Mesendoderm (in vitro differentiated cells): Measurements from ENCODE around the gene STON1.
A peak's percentile ranks its signal among the peaks of the same experiment; 100 is the strongest.

Experiments
- DNase-seq: peaks from one replicate; pipeline ENCODE4 v3.0.0; 2013
- H2AK5ac ChIP-seq: 2 replicates; pipeline ENCODE4 v1.6.1; 2013; ENCODE audit warnings: low read length, inconsistent platforms
- H2BK120ac ChIP-seq: 2 replicates; pipeline ENCODE4 v1.6.1; 2013; ENCODE audit warnings: low read depth, mild to moderate bottlenecking, low read length, moderate library complexity, mixed read lengths
- H2BK15ac ChIP-seq: replicated peaks from 2 replicates; pipeline ENCODE4 v1.6.1; 2013; ENCODE audit warnings: low read depth, mild to moderate bottlenecking, moderate library complexity
- H2BK5ac ChIP-seq: 2 replicates; pipeline ENCODE4 v1.6.1; 2013; ENCODE audit warnings: low read length, inconsistent platforms
- H3K18ac ChIP-seq: 2 replicates; pipeline ENCODE4 v1.6.1; 2013; ENCODE audit warnings: mild to moderate bottlenecking, low read length, mixed read lengths
- H3K23ac ChIP-seq: one replicate; pipeline ENCODE4 v1.6.1; 2013; ENCODE audit warnings: low read length
- H3K27ac ChIP-seq: 2 replicates; pipeline ENCODE4 v1.5.1; 2013; ENCODE audit warnings: low read depth, mild to moderate bottlenecking, inconsistent platforms, low read length, moderate library complexity
- H3K27me3 ChIP-seq: 2 replicates; pipeline ENCODE4 v1.6.1; 2013; ENCODE audit warnings: low read length, control low read depth, mild to moderate bottlenecking, inconsistent platforms; ENCODE audit not compliant: insufficient read depth, poor library complexity
- H3K36me3 ChIP-seq: 2 replicates; pipeline ENCODE4 v1.6.1; 2013; ENCODE audit warnings: low read length, inconsistent platforms; ENCODE audit not compliant: control insufficient read depth, insufficient read depth
- H3K4ac ChIP-seq: one replicate; pipeline ENCODE4 v1.6.1; 2013; ENCODE audit warnings: low read depth, mild to moderate bottlenecking, low read length, moderate library complexity
- H3K4me1 ChIP-seq: 2 replicates; pipeline ENCODE4 v1.6.1; 2013; ENCODE audit warnings: low read depth, low read length, inconsistent platforms; ENCODE audit not compliant: control insufficient read depth
- H3K4me2 ChIP-seq: 2 replicates; pipeline ENCODE4 v1.6.1; 2013; ENCODE audit warnings: low read length
- H3K4me3 ChIP-seq: 2 replicates; pipeline ENCODE4 v1.5.1; 2013; ENCODE audit warnings: mild to moderate bottlenecking, low read length
- H3K56ac ChIP-seq: one replicate; pipeline ENCODE4 v1.6.1; 2013; ENCODE audit warnings: low read length
- H3K79me1 ChIP-seq: 2 replicates; pipeline ENCODE4 v1.6.1; 2013; ENCODE audit warnings: low read length, inconsistent platforms
- H3K79me2 ChIP-seq: 2 replicates; pipeline ENCODE4 v1.6.1; 2013; ENCODE audit warnings: mild to moderate bottlenecking, low read length; ENCODE audit not compliant: control insufficient read depth, insufficient read depth
- H3K9ac ChIP-seq: 2 replicates; pipeline ENCODE4 v1.6.1; 2013; ENCODE audit warnings: low read length, inconsistent platforms
- H4K5ac ChIP-seq: one replicate; pipeline ENCODE4 v1.6.1; 2013; ENCODE audit warnings: low read length
- H4K8ac ChIP-seq: one replicate; pipeline ENCODE4 v1.6.1; 2013; ENCODE audit warnings: low read depth, mild to moderate bottlenecking, control low read depth, low read length, moderate library complexity
- WGBS: extraction: QIAGEN DNeasy Blood & Tissue Kit; methylation state at CpG from one replicate; pipeline ENCODE4 v1.1.7; 2013; ENCODE audit warnings: low lambda C conversion rate, missing lambda C conversion rate; ENCODE audit not compliant: insufficient coverage; ENCODE audit errors: extremely low coverage; 5-methylcytosine and 5-hydroxymethylcytosine counted together

STON1 gene

GRCh38 chr2:48528431-48528830 is 1.5 kb upstream of the STON1 start:
- no peak overlapping the region for H3K4ac ChIP-seq
- H2BK5ac ChIP-seq, result no peak overlapping the region
- no peak overlapping the region for H4K5ac ChIP-seq
- no peak overlapping the region for H3K9ac ChIP-seq
- no peaks in the 10 kb centered on the region for H3K79me2 ChIP-seq
- peaks cover 6% of the 10 kb centered on the region for H3K4me1 ChIP-seq
- no peak overlapping the region for H2BK120ac ChIP-seq
- no peak overlapping the region for H3K4me3 ChIP-seq
- no peak overlapping the region for H3K27ac ChIP-seq
- H3K79me1 ChIP-seq, result no peaks in the 10 kb centered on the region
- no peak overlapping the region for H3K4me2 ChIP-seq
- H3K27me3 ChIP-seq, result no peaks in the 10 kb centered on the region
- no peaks in the 10 kb centered on the region for H3K36me3 ChIP-seq
- H3K56ac ChIP-seq, result no peak overlapping the region
- no CpG with 5 or more reads among the region's 5 CpGs for WGBS
- peak overlapping the region; percentile 3 for H2BK15ac ChIP-seq
- DNase-seq, result no peak
- no peak overlapping the region for H4K8ac ChIP-seq
- no peak overlapping the region for H2AK5ac ChIP-seq
- H3K18ac ChIP-seq, result no peak overlapping the region
- H3K23ac ChIP-seq, result no peak overlapping the region

GRCh38 chr2:48529194-48529593 is 760 bp upstream of the STON1 start:
- Histone ChIP-seq H3K36me3 (no peaks in the 10 kb centered on the region), H4K5ac (no peak overlapping the region), H3K18ac (no peak overlapping the region), H4K8ac (no peak overlapping the region), H3K4ac (no peak overlapping the region), H3K27me3 (no peaks in the 10 kb centered on the region), H2AK5ac (no peak overlapping the region), H3K9ac (no peak overlapping the region), H2BK15ac (no peak overlapping the region), H3K27ac (no peak overlapping the region), H2BK120ac (no peak overlapping the region), H3K79me1 (no peaks in the 10 kb centered on the region), H3K4me3 (no peak overlapping the region), H3K23ac (no peak overlapping the region), H3K4me1 (peaks cover 6% of the 10 kb centered on the region), H3K56ac (peak overlapping the region; percentile 17), H3K4me2 (no peak overlapping the region), H3K79me2 (no peaks in the 10 kb centered on the region), H2BK5ac (no peak overlapping the region)
- peak; percentile 66 for DNase-seq
- no CpG with 5 or more reads among the region's 7 CpGs for WGBS

- H4K5ac ChIP-seq, result no peak overlapping the region
- no peak overlapping the region for H2BK120ac ChIP-seq
- H3K27ac ChIP-seq, result no peak overlapping the region
- H3K4ac ChIP-seq, result no peak overlapping the region
- H3K79me2 ChIP-seq, result no peaks in the 10 kb centered on the region
- H4K8ac ChIP-seq, result no peak overlapping the region
- no peak overlapping the region for H2AK5ac ChIP-seq
- peaks cover 6% of the 10 kb centered on the region for H3K4me1 ChIP-seq
- DNase-seq, result no peak
- H3K23ac ChIP-seq, result no peak overlapping the region
- no peak overlapping the region for H2BK15ac ChIP-seq
- H3K27me3 ChIP-seq, result no peaks in the 10 kb centered on the region
- H3K4me2 ChIP-seq, result peak overlapping the region; percentile 75
- peak overlapping the region; percentile 32 for H3K4me3 ChIP-seq
- no CpG with 5 or more reads among the region's 15 CpGs for WGBS
- H3K9ac ChIP-seq, result peak overlapping the region; percentile 68
- H3K79me1 ChIP-seq, result no peaks in the 10 kb centered on the region
- peak overlapping the region; percentile 43 for H3K18ac ChIP-seq
- H2BK5ac ChIP-seq, result no peak overlapping the region
- H3K36me3 ChIP-seq, result no peaks in the 10 kb centered on the region
- peak overlapping the region; percentile 81 for H3K56ac ChIP-seq
Observed at GRCh38 chr2:48529676-48530032, 300 bp upstream of the STON1 start.

GRCh38 chr2:48531141-48531648 is 1.2 kb downstream of the STON1 start:
- DNase-seq, result peak; percentile 73
- Histone ChIP-seq H2BK5ac (no peak overlapping the region), H3K36me3 (no peaks in the 10 kb centered on the region), H4K5ac (no peak overlapping the region), H3K56ac (peak overlapping the region; percentile 9), H3K79me2 (no peaks in the 10 kb centered on the region), H3K18ac (peak overlapping the region; percentile 16), H3K23ac (peak overlapping the region; percentile 15), H3K4me2 (peak overlapping the region; percentile 11), H3K4ac (no peak overlapping the region), H3K4me1 (peaks cover 6% of the 10 kb centered on the region), H2BK120ac (no peak overlapping the region), H4K8ac (no peak overlapping the region), H2BK15ac (no peak overlapping the region), H3K4me3 (no peak overlapping the region), H3K79me1 (no peaks in the 10 kb centered on the region), H3K27ac (no peak overlapping the region), H3K9ac (peak overlapping the region; percentile 32), H3K27me3 (no peaks in the 10 kb centered on the region), H2AK5ac (no peak overlapping the region)
- no CpG with 5 or more reads among the region's 6 CpGs for WGBS

GRCh38 chr2:48532174-48532573 is 2.2 kb downstream of the STON1 start:
- Histone ChIP-seq H3K36me3 (no peaks in the 10 kb centered on the region), H3K4ac (no peak overlapping the region), H2BK5ac (no peak overlapping the region), H3K56ac (no peak overlapping the region), H3K27me3 (no peaks in the 10 kb centered on the region), H4K8ac (no peak overlapping the region), H3K4me1 (peaks cover 6% of the 10 kb centered on the region), H3K4me2 (no peak overlapping the region), H3K79me1 (no peaks in the 10 kb centered on the region), H2BK120ac (no peak overlapping the region), H3K27ac (no peak overlapping the region), H3K9ac (no peak overlapping the region), H4K5ac (no peak overlapping the region), H3K23ac (no peak overlapping the region), H3K79me2 (no peaks in the 10 kb centered on the region), H3K18ac (no peak overlapping the region), H2AK5ac (no peak overlapping the region), H3K4me3 (no peak overlapping the region), H2BK15ac (no peak overlapping the region)
- DNase-seq, result no peak
- WGBS, result no CpG with 5 or more reads among the region's 7 CpGs

- H3K18ac ChIP-seq, result no peak overlapping the region
- H3K4me2 ChIP-seq, result no peak overlapping the region
- peaks cover 6% of the 10 kb centered on the region for H3K4me1 ChIP-seq
- WGBS, result no CpG with 5 or more reads among the region's 5 CpGs
- H3K79me1 ChIP-seq, result no peaks in the 10 kb centered on the region
- H3K56ac ChIP-seq, result no peak overlapping the region
- no peak overlapping the region for H3K4ac ChIP-seq
- no peak overlapping the region for H3K4me3 ChIP-seq
- no peak for DNase-seq
- no peak overlapping the region for H3K27ac ChIP-seq
- H4K8ac ChIP-seq, result no peak overlapping the region
- H4K5ac ChIP-seq, result no peak overlapping the region
- H3K36me3 ChIP-seq, result no peaks in the 10 kb centered on the region
- H3K9ac ChIP-seq, result no peak overlapping the region
- no peak overlapping the region for H3K23ac ChIP-seq
- H2BK5ac ChIP-seq, result no peak overlapping the region
- no peak overlapping the region for H2AK5ac ChIP-seq
- H3K27me3 ChIP-seq, result no peaks in the 10 kb centered on the region
- no peak overlapping the region for H2BK120ac ChIP-seq
- H2BK15ac ChIP-seq, result no peak overlapping the region
- no peaks in the 10 kb centered on the region for H3K79me2 ChIP-seq
Observed at GRCh38 chr2:48532824-48533223, 2.9 kb downstream of the STON1 start.
